Measurements from ENCODE around the gene TEX55.

DNA sequence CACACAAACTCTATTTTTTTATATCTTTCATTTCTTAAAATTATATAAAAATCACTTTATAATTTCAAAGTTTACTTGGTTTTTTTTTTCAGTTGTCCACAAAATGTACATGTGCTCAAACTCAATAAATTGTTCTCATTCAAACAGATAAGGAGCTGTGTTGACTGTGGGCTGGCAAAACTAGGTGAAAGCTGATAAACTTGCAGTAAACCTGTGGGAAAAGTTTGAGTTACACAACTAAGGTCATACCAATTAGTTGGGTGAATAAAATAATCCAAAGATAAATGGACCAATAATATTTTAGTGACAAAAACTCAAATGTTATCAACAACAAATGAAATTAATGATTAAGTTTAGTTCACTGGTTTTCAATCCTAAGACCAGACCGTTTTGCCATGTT lies 14.8 kb downstream of the TEX55 start:
- TF ChIP-seq, protein P1, sequence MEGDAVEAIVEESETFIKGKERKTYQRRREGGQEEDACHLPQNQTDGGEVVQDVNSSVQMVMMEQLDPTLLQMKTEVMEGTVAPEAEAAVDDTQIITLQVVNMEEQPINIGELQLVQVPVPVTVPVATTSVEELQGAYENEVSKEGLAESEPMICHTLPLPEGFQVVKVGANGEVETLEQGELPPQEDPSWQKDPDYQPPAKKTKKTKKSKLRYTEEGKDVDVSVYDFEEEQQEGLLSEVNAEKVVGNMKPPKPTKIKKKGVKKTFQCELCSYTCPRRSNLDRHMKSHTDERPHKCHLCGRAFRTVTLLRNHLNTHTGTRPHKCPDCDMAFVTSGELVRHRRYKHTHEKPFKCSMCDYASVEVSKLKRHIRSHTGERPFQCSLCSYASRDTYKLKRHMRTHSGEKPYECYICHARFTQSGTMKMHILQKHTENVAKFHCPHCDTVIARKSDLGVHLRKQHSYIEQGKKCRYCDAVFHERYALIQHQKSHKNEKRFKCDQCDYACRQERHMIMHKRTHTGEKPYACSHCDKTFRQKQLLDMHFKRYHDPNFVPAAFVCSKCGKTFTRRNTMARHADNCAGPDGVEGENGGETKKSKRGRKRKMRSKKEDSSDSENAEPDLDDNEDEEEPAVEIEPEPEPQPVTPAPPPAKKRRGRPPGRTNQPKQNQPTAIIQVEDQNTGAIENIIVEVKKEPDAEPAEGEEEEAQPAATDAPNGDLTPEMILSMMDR (IDR thresholded peaks at IDR 0.05), result no peak
- TF ChIP-seq REST (IDR thresholded peaks at IDR 0.05; ENCODE audit: insufficient read depth in 1 of 2, low read depth in 2 of 2, low read length in 1 of 2), result no peak
- no peak for TF ChIP-seq POLR2AphosphoS5 (IDR thresholded peaks at IDR 0.05; ENCODE audit: low read depth, low read length)
- no peak for TF ChIP-seq SIN3A (IDR thresholded peaks at IDR 0.05; ENCODE audit: borderline replicate concordance, insufficient read depth, low read depth, low read length)
